Esophagus muscularis mucosa (tissue), 3 donors: ENCODE measurements around the gene CCDC150.

ENCODE experiments used
- CTCF ChIP-seq, 3 experiments: fragments of 200-600 bp in 2 of 3; fragments of 450-650 bp in 1 of 3; sonication (generic) in 2 of 3; IDR thresholded peaks; one replicate each; pipeline ENCODE4 v1.5.1; 2017 to 2019; ENCODE audit warnings: antibody characterized with exemption in 3 of 3, mild to moderate bottlenecking in 2 of 3, moderate library complexity in 1 of 3
- POLR2A ChIP-seq: fragments of 450-650 bp; IDR thresholded peaks from one replicate; pipeline ENCODE4 v1.6.1; 2017; ENCODE audit warnings: antibody characterized with exemption, moderate library complexity, mild to moderate bottlenecking, low read depth
- POLR2AphosphoS5 ChIP-seq, 2 donors: sonication (generic); formaldehyde crosslinking; IDR thresholded peaks; one replicate each; pipeline ENCODE4 v1.6.1; 2017; ENCODE audit warnings: antibody characterized with exemption in 2 of 2

- TF ChIP-seq CTCF (IDR thresholded peaks at IDR 0.05) (no peak), POLR2AphosphoS5 (IDR thresholded peaks at IDR 0.05) (no peak), POLR2A (no peak)
These were observed 12.0 kb downstream of the CCDC150 start for GRCh38 chr2:196651387-196652094.
